K562 (cell line): ENCODE results near the gene TKT. TPM values are rescaled to one million over a fixed set of nuclear protein-coding genes. Genes with fewer than 3 reads are reported as not detected.

Experiments
- CCAR2 ChIP-seq: fragments of 200-400 bp; formaldehyde crosslinking; IDR thresholded peaks from 2 replicates; pipeline ENCODE4 v1.6.1; 2017; ENCODE audit warnings: mild to moderate bottlenecking, low read depth, low read length
- GABPA ChIP-seq: fragments of 200-800 bp; sonication (Bioruptor generic); conservative IDR thresholded peaks from 2 replicates; pipeline ENCODE4 v1.6.1; 2016; ENCODE audit warnings: low read depth, missing genetic modification characterization, missing compliant biosample characterization
- NFATC3 ChIP-seq: fragments of 450-650 bp; IDR thresholded peaks from 2 replicates; pipeline ENCODE4 v1.6.1; 2017; ENCODE audit warnings: mild to moderate bottlenecking
- NR2F6 ChIP-seq: fragments of 450-650 bp; formaldehyde crosslinking; IDR thresholded peaks from 2 replicates; pipeline ENCODE4 v1.4.0; 2020; ENCODE audit warnings: mild to moderate bottlenecking
- SLC30A9 ChIP-seq: fragments of 250-450 bp; sonication (Bioruptor Pico); IDR thresholded peaks from 2 replicates; pipeline ENCODE4 v1.8.0; 2022; ENCODE audit warnings: mild to moderate bottlenecking, moderate library complexity
- SMARCB1 ChIP-seq: IDR thresholded peaks from 2 replicates; pipeline ENCODE4 v1.6.1; 2011; ENCODE audit warnings: improper control_type of control experiment, low read depth; ENCODE audit not compliant: insufficient read length
- ZNF146 ChIP-seq: IDR thresholded peaks from one replicate; pipeline ENCODE4 v1.6.1; 2018; ENCODE audit warnings: missing compliant biosample characterization; ENCODE audit not compliant: unreplicated experiment
- polyA plus RNA-seq, 8 experiments: library from polyadenylated mRNA; depleted of rRNA in 4 of 8; stranded (reverse) in 5 of 8; unstranded in 3 of 8; fragments of >200 nt; fragmentation: Nextera tagmentation in 2 of 8; fragmentation: Illumina TruSeq in 1 of 8; extraction: Ambion mirVana in 2 of 8; extraction: Trizol in 1 of 8; gene quantifications; 2 replicates each; pipeline versions ENCODE4 v1.2.1 to v1.2.3, GENCODE V29; 2011 to 2014; ENCODE audit warnings: inconsistent platforms in 1 of 8, missing spikeins in 1 of 8
- total RNA-seq, 7 experiments: library from RNA; depleted of rRNA in 6 of 7; stranded (reverse); fragments of >200 nt in 6 of 7; fragmentation: Illumina TruSeq in 2 of 7; extraction: Trizol in 2 of 7; gene quantifications; 2 replicates each; pipeline versions ENCODE4 v1.2.1 to v1.2.3, GENCODE V29; 2011 to 2021; ENCODE audit warnings: low replicate concordance in 1 of 7
- TF ChIP-seq, protein P1 (sequence below): fragments of 450-650 bp; IDR thresholded peaks from 2 replicates; pipeline ENCODE4 v1.6.1; 2016; ENCODE audit warnings: mild to moderate bottlenecking, moderate library complexity
- TF ChIP-seq, protein P2 (sequence below), 2 experiments: IDR thresholded peaks; 2 replicates each; pipeline ENCODE4 v1.6.1; 2011; ENCODE audit warnings: borderline replicate concordance in 1 of 2, control low read depth in 1 of 2, low read depth in 1 of 2, low read length in 1 of 2, mild to moderate bottlenecking in 1 of 2, mixed read lengths in 1 of 2, moderate library complexity in 1 of 2; ENCODE audit not compliant: insufficient read depth in 1 of 2, insufficient read length in 1 of 2, poor library complexity in 1 of 2, severe bottlenecking in 1 of 2; ENCODE audit errors: extremely low read depth in 1 of 2

TKT gene
- total and polyA plus RNA-seq, 9 of the 15 experiments (the other 6 are each of a cell fraction or from before 2014, with no cell fraction given) = 58.1 to 401 (median 187) TPM

DNA sequence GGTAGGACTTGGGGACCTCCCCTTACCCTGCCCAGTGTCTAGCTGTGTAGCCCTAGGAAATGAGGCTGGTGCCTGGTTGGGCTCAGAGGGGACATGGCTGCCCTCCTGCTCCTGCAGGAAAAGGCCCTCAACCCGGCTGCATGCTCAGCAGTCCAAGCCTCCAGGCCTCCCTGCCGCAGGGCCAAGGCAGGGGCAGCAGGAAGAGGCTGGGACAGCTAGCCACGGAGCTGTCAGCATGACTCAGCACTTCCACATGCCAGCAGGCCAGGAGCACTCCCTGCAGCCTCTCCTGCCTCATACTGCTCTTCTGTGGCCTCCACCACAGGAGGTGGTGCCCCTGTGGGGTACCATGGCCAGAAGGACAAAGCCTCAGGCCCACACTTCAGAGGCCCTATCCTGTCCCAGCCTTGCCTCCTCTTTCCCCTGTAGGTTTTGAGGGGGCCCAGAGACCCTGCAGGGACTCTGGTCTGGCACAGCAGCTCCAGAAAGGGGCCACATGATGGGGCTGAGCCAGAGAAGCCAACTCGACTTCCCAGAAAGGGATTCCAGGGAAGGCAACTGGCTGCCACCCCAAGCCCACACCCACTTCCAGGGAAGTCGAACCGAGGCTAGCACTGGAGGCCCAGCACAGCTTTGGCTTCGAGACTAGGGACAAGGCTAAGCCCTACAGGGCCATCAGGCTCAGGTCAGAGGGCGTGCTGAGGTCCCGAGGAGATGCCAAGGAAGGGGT, 19.5 kb downstream of the TKT start (continued):
- TF ChIP-seq, protein P1, sequence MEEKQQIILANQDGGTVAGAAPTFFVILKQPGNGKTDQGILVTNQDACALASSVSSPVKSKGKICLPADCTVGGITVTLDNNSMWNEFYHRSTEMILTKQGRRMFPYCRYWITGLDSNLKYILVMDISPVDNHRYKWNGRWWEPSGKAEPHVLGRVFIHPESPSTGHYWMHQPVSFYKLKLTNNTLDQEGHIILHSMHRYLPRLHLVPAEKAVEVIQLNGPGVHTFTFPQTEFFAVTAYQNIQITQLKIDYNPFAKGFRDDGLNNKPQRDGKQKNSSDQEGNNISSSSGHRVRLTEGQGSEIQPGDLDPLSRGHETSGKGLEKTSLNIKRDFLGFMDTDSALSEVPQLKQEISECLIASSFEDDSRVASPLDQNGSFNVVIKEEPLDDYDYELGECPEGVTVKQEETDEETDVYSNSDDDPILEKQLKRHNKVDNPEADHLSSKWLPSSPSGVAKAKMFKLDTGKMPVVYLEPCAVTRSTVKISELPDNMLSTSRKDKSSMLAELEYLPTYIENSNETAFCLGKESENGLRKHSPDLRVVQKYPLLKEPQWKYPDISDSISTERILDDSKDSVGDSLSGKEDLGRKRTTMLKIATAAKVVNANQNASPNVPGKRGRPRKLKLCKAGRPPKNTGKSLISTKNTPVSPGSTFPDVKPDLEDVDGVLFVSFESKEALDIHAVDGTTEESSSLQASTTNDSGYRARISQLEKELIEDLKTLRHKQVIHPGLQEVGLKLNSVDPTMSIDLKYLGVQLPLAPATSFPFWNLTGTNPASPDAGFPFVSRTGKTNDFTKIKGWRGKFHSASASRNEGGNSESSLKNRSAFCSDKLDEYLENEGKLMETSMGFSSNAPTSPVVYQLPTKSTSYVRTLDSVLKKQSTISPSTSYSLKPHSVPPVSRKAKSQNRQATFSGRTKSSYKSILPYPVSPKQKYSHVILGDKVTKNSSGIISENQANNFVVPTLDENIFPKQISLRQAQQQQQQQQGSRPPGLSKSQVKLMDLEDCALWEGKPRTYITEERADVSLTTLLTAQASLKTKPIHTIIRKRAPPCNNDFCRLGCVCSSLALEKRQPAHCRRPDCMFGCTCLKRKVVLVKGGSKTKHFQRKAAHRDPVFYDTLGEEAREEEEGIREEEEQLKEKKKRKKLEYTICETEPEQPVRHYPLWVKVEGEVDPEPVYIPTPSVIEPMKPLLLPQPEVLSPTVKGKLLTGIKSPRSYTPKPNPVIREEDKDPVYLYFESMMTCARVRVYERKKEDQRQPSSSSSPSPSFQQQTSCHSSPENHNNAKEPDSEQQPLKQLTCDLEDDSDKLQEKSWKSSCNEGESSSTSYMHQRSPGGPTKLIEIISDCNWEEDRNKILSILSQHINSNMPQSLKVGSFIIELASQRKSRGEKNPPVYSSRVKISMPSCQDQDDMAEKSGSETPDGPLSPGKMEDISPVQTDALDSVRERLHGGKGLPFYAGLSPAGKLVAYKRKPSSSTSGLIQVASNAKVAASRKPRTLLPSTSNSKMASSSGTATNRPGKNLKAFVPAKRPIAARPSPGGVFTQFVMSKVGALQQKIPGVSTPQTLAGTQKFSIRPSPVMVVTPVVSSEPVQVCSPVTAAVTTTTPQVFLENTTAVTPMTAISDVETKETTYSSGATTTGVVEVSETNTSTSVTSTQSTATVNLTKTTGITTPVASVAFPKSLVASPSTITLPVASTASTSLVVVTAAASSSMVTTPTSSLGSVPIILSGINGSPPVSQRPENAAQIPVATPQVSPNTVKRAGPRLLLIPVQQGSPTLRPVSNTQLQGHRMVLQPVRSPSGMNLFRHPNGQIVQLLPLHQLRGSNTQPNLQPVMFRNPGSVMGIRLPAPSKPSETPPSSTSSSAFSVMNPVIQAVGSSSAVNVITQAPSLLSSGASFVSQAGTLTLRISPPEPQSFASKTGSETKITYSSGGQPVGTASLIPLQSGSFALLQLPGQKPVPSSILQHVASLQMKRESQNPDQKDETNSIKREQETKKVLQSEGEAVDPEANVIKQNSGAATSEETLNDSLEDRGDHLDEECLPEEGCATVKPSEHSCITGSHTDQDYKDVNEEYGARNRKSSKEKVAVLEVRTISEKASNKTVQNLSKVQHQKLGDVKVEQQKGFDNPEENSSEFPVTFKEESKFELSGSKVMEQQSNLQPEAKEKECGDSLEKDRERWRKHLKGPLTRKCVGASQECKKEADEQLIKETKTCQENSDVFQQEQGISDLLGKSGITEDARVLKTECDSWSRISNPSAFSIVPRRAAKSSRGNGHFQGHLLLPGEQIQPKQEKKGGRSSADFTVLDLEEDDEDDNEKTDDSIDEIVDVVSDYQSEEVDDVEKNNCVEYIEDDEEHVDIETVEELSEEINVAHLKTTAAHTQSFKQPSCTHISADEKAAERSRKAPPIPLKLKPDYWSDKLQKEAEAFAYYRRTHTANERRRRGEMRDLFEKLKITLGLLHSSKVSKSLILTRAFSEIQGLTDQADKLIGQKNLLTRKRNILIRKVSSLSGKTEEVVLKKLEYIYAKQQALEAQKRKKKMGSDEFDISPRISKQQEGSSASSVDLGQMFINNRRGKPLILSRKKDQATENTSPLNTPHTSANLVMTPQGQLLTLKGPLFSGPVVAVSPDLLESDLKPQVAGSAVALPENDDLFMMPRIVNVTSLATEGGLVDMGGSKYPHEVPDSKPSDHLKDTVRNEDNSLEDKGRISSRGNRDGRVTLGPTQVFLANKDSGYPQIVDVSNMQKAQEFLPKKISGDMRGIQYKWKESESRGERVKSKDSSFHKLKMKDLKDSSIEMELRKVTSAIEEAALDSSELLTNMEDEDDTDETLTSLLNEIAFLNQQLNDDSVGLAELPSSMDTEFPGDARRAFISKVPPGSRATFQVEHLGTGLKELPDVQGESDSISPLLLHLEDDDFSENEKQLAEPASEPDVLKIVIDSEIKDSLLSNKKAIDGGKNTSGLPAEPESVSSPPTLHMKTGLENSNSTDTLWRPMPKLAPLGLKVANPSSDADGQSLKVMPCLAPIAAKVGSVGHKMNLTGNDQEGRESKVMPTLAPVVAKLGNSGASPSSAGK = no peak
- no peak for TF ChIP-seq SLC30A9 (CRISPR knock-in tag)
- TF ChIP-seq, protein P2, sequence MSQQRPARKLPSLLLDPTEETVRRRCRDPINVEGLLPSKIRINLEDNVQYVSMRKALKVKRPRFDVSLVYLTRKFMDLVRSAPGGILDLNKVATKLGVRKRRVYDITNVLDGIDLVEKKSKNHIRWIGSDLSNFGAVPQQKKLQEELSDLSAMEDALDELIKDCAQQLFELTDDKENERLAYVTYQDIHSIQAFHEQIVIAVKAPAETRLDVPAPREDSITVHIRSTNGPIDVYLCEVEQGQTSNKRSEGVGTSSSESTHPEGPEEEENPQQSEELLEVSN (IDR thresholded peaks at IDR 0.05; ENCODE audit: borderline replicate concordance in 1 of 2, extremely low read depth in 1 of 2, insufficient read depth in 1 of 2, insufficient read length in 1 of 2, low read depth in 1 of 2, low read length in 1 of 2, poor library complexity in 1 of 2, severe bottlenecking in 1 of 2) = no peak
- no peak for TF ChIP-seq ZNF146
- no peak for TF ChIP-seq SMARCB1
- TF ChIP-seq NFATC3 = no peak
- no peak for TF ChIP-seq GABPA (tag)
- TF ChIP-seq NR2F6 (CRISPR knock-in tag) = no peak
- TF ChIP-seq CCAR2 = no peak
